Measurements from ENCODE around the gene JAG1. TPM values are rescaled to one million over a fixed set of nuclear protein-coding genes. Genes with fewer than 3 reads are reported as not detected.

JAG1 gene
- total and polyA plus RNA-seq, 9 of the 15 experiments (the other 6 are each of a cell fraction or from before 2014, with no cell fraction given): 0.04 to 0.40 (median 0.07) TPM

DNA sequence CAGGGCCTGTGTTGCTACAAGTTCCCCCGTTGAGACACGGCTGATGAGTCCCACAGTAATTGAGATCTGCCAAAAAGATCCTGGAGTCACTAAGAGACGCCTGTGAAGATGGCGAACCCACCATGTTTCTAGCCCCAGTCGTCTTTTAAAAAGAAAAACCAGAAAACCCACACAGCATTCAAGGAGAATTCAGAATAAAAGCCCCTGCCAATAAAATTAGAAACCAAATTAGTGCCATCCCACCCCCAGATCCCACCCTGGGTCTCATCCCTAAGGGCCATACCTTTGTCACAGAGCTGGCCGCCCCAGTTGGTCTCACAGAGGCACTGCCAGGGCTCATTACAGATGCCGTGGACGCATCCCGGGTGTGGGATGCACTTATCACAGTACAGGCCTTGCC is 21.6 kb downstream of the JAG1 start:
- no peaks in the 10 kb centered on the region for H3K79me2 ChIP-seq (ENCODE audit: control insufficient read depth, insufficient read depth, low read length)
- H3K9ac ChIP-seq (ENCODE audit: insufficient read depth in 1 of 2, low read depth in 2 of 2, low read length in 2 of 2): no peak overlapping the region
- in situ Hi-C loops (cut with MboI) (no loop called here), intact Hi-C loops (cut with micrococcal nuclease) (no loop called here)
- WGBS (ENCODE audit: insufficient coverage, low coverage, missing lambda C conversion rate): 0% methylated on average over 1 of the region's 9 CpGs
- TF ChIP-seq SIRT6 (IDR thresholded peaks at IDR 0.05; ENCODE audit: low read depth, low read length) (no peak), TRIM24 (IDR thresholded peaks at IDR 0.05) (no peak), SNAPC5 (CRISPR knock-in tag; IDR thresholded peaks at IDR 0.05) (no peak), RBM17 (IDR thresholded peaks at IDR 0.05; ENCODE audit: borderline replicate concordance, low read depth, low read length) (no peak), DMBX1 (CRISPR knock-in tag; IDR thresholded peaks at IDR 0.05; ENCODE audit: borderline replicate concordance) (no peak), TAF7 (tag; IDR thresholded peaks at IDR 0.05) (no peak), DNMT1 (IDR thresholded peaks at IDR 0.05) (no peak), KDM5B (IDR thresholded peaks at IDR 0.05; ENCODE audit: insufficient replicate concordance, low read depth, low read length) (no peak), NR1H2 (CRISPR knock-in tag; IDR thresholded peaks at IDR 0.05) (no peak), ZFP30 (CRISPR knock-in tag; IDR thresholded peaks at IDR 0.05; ENCODE audit: borderline replicate concordance) (no peak), ELF1 (tag; IDR thresholded peaks at IDR 0.05) (no peak), SMARCA4 (IDR thresholded peaks at IDR 0.05) (no peak)
- TF ChIP-seq, protein P1, sequence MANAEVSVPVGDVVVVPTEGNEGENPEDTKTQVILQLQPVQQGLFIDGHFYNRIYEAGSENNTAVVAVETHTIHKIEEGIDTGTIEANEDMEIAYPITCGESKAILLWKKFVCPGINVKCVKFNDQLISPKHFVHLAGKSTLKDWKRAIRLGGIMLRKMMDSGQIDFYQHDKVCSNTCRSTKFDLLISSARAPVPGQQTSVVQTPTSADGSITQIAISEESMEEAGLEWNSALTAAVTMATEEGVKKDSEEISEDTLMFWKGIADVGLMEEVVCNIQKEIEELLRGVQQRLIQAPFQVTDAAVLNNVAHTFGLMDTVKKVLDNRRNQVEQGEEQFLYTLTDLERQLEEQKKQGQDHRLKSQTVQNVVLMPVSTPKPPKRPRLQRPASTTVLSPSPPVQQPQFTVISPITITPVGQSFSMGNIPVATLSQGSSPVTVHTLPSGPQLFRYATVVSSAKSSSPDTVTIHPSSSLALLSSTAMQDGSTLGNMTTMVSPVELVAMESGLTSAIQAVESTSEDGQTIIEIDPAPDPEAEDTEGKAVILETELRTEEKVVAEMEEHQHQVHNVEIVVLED (CRISPR knock-in tag; IDR thresholded peaks at IDR 0.05): no peak
- TF ChIP-seq, protein P2, sequence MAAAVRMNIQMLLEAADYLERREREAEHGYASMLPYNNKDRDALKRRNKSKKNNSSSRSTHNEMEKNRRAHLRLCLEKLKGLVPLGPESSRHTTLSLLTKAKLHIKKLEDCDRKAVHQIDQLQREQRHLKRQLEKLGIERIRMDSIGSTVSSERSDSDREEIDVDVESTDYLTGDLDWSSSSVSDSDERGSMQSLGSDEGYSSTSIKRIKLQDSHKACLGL (CRISPR knock-in tag; IDR thresholded peaks at IDR 0.05; ENCODE audit: borderline replicate concordance, poor library complexity, severe bottlenecking): no peak
- H3K9me3 ChIP-seq (replicated peaks; ENCODE audit: control insufficient read depth, insufficient read depth, low read depth, low read length): no peaks in the 10 kb centered on the region
- H3K4me3 ChIP-seq: no peak overlapping the region
- H4K20me1 ChIP-seq (replicated peaks; ENCODE audit: control insufficient read depth, insufficient read depth, low read length): no peaks in the 10 kb centered on the region
- BruUV-seq (replicated peaks): no TSS peak
- H3K4me1 ChIP-seq (replicated peaks in 1 of 2; ENCODE audit: control insufficient read depth in 2 of 2, insufficient read depth in 2 of 2, low read length in 2 of 2): no peaks in the 10 kb centered on the region
- no peaks in the 10 kb centered on the region for H3K9me1 ChIP-seq (ENCODE audit: control insufficient read depth, insufficient read depth, low read length)
- DNase-seq (ENCODE audit: extremely low read depth in 1 of 4, low spot score in 3 of 4) (no peak), FAIRE-seq (no peak), ATAC-seq (no peak)
- no peaks in the 10 kb centered on the region for H3K36me3 ChIP-seq (ENCODE audit: control insufficient read depth, insufficient read depth, low read length)
- H2AFZ ChIP-seq (ENCODE audit: low read depth, low read length): no peak overlapping the region
- H3K27ac ChIP-seq (ENCODE audit: extremely low read depth, low read depth, low read length): no peak overlapping the region
- ChIA-PET POLR2A (no interaction called here), CTCF (ENCODE audit: low intra/inter-chr PET ratio) (no interaction called here)
- no peak overlapping the region for H3K4me2 ChIP-seq (ENCODE audit: insufficient read depth, low read length)
- peaks cover 3 to 34% of the 10 kb centered on the region in 2 experiments; a peak in 2 of 5 replicates for H3K27me3 ChIP-seq (ENCODE audit: control insufficient read depth in 2 of 2, insufficient read depth in 2 of 2, low read length in 2 of 2)

Data from K562 (cell line).